ENCODE measurements around the gene KCNH5. TPM values are rescaled to one million over a fixed set of nuclear protein-coding genes. Genes with fewer than 3 reads are reported as not detected.

Gene KCNH5
- total and polyA plus RNA-seq, 2 experiments from 2014 or later = 0.36 to 1.3 TPM

- Histone ChIP-seq H3K79me2 (no peaks in the 10 kb centered on the region), H3K4me1 (ENCODE audit: insufficient read depth) (no peaks in the 10 kb centered on the region), H4K20me1 (ENCODE audit: insufficient read depth, poor library complexity, severe bottlenecking) (no peaks in the 10 kb centered on the region), H3K9me2 (replicated peaks; ENCODE audit: insufficient read depth) (no peaks in the 10 kb centered on the region), H3K36me3 (replicated peaks; ENCODE audit: insufficient read depth, low read depth) (no peaks in the 10 kb centered on the region), H3K27ac (peak overlapping the region; percentile 8), H3K9me3 (ENCODE audit: low read depth) (no peaks in the 10 kb centered on the region), H3K27me3 (no peaks in the 10 kb centered on the region), H2AFZ (no peak overlapping the region), H3K4me3 (no peak overlapping the region), H3K4me2 (peak overlapping the region; percentile 29)
- DNase-seq (ENCODE audit: low spot score) = peak; percentile 19
- TF ChIP-seq EZH2 (IDR thresholded peaks at IDR 0.05; ENCODE audit: borderline replicate concordance) (no peak), EZH2phosphoT487 (IDR thresholded peaks at IDR 0.05; ENCODE audit: low read depth, severe bottlenecking, unreplicated experiment) (no peak)
- TF ChIP-seq, protein P1, sequence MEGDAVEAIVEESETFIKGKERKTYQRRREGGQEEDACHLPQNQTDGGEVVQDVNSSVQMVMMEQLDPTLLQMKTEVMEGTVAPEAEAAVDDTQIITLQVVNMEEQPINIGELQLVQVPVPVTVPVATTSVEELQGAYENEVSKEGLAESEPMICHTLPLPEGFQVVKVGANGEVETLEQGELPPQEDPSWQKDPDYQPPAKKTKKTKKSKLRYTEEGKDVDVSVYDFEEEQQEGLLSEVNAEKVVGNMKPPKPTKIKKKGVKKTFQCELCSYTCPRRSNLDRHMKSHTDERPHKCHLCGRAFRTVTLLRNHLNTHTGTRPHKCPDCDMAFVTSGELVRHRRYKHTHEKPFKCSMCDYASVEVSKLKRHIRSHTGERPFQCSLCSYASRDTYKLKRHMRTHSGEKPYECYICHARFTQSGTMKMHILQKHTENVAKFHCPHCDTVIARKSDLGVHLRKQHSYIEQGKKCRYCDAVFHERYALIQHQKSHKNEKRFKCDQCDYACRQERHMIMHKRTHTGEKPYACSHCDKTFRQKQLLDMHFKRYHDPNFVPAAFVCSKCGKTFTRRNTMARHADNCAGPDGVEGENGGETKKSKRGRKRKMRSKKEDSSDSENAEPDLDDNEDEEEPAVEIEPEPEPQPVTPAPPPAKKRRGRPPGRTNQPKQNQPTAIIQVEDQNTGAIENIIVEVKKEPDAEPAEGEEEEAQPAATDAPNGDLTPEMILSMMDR (IDR thresholded peaks at IDR 0.05; ENCODE audit: poor library complexity) = no peak
- WGBS (ENCODE audit: low lambda C conversion rate, missing lambda C conversion rate) = 22% methylated on average over 4 of the region's 4 CpGs
Measured at GRCh38 chr14:62655166-62655565, 390.1 kb downstream of the KCNH5 start.

DNA sequence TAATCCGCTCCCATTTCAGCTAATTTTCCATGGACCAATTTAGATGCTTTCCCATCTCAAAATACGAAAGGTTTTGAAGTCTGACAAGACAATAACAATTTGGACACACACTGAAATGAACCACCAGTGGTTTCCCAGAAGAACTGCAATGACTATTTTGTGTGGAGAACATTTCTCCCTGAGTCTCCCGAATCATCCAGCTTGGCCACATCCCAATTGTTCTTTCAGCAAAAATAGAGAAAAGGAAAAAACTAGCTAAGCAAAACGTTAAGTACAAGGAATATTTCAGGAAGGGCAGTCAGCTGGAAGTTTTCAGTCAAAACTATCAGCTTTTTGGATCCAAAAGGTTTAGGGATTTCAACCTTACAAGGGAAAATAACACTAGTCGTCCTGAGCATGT lies 390.6 kb downstream of the KCNH5 start:
- no peaks in the 10 kb centered on the region for H3K36me3 ChIP-seq (replicated peaks; ENCODE audit: insufficient read depth, low read depth)
- DNase-seq (ENCODE audit: low spot score) = peak; percentile 28
- H3K79me2 ChIP-seq = no peaks in the 10 kb centered on the region
- TF ChIP-seq, protein P1 (IDR thresholded peaks at IDR 0.05; ENCODE audit: poor library complexity) = no peak
- no peak for TF ChIP-seq EZH2 (IDR thresholded peaks at IDR 0.05; ENCODE audit: borderline replicate concordance)
- TF ChIP-seq EZH2phosphoT487 (IDR thresholded peaks at IDR 0.05; ENCODE audit: low read depth, severe bottlenecking, unreplicated experiment) = no peak
- WGBS (ENCODE audit: low lambda C conversion rate, missing lambda C conversion rate) = 55% methylated on average over 5 of the region's 5 CpGs
- H3K4me2 ChIP-seq = peak overlapping the region; percentile 29
- no peak overlapping the region for H3K4me3 ChIP-seq
- H3K9me3 ChIP-seq (ENCODE audit: low read depth) = no peaks in the 10 kb centered on the region
- H3K27me3 ChIP-seq = no peaks in the 10 kb centered on the region
- H3K9me2 ChIP-seq (replicated peaks; ENCODE audit: insufficient read depth) = no peaks in the 10 kb centered on the region
- no peak overlapping the region for H2AFZ ChIP-seq
- peak overlapping the region; percentile 8 for H3K27ac ChIP-seq
- H3K4me1 ChIP-seq (ENCODE audit: insufficient read depth) = no peaks in the 10 kb centered on the region
- no peaks in the 10 kb centered on the region for H4K20me1 ChIP-seq (ENCODE audit: insufficient read depth, poor library complexity, severe bottlenecking)

Other genes starting within 250 kb of the KCNH5 start
- gene RHOJ, start 159.0 kb upstream of the KCNH5 start, total RNA-seq = 3.2 and 9.6 TPM in 2 replicates
- 2.1 and 2.5 TPM in 2 replicates for gene RHOJ, start 159.0 kb upstream of the KCNH5 start, polyA plus RNA-seq

All from hepatocyte (in vitro differentiated cells).